IMR-90 (cell line): Measurements from ENCODE around the gene PTGS1. TPM values are rescaled to one million over a fixed set of nuclear protein-coding genes. Genes with fewer than 3 reads are reported as not detected.

ENCODE experiments used
- ATAC-seq: fragments of 200-7000 bp; cut with Tn5 transposase; 2 replicates; pipeline ENCODE4 v1.9.1; 2020; ENCODE audit warnings: low read depth, mild to moderate bottlenecking, moderate library complexity
- BruUV-seq: library from RNA; stranded (reverse); fragments of 400-500 nt; replicated peaks from 2 replicates; lab custom pipeline; 2021; lab: Mats Ljungman, UMichigan
- CTCF ChIA-PET: fragments of 300-600 bp; formaldehyde crosslinking; extraction: SDS; loops from one replicate; lab custom pipeline; 2021; ENCODE audit warnings: antibody characterized with exemption; lab: Yijun Ruan, JAX
- POLR2A ChIA-PET: fragments of 300-600 bp; sonication (Branson Sonifier 250); formaldehyde crosslinking; loops from one replicate; lab custom pipeline; 2022; ENCODE audit warnings: antibody characterized with exemption; ENCODE audit not compliant: unreplicated experiment; lab: Charles Lee
- DNase-seq: peaks from one replicate; pipeline ENCODE4 v3.0.0; 2013
- H2AFZ ChIP-seq: replicated peaks from 2 replicates; pipeline ENCODE3; 2013; ENCODE audit warnings: low read length, mild to moderate bottlenecking; ENCODE audit not compliant: poor library complexity
- H2AK5ac ChIP-seq: 2 replicates; pipeline ENCODE4 v1.6.1; 2013; ENCODE audit warnings: low read depth, low read length, inconsistent platforms
- H2AK9ac ChIP-seq: replicated peaks from 2 replicates; pipeline ENCODE3; 2013; ENCODE audit warnings: mild to moderate bottlenecking, low read depth, low read length, moderate library complexity; ENCODE audit not compliant: poor library complexity
- H2BK120ac ChIP-seq: 2 replicates; pipeline ENCODE4 v1.6.1; 2013; ENCODE audit warnings: low read depth, low read length, inconsistent platforms
- H2BK15ac ChIP-seq: 3 replicates; pipeline ENCODE4 v1.6.1; 2013; ENCODE audit warnings: low read depth, low read length, inconsistent platforms
- H2BK20ac ChIP-seq: 2 replicates; pipeline ENCODE4 v1.6.1; 2013; ENCODE audit warnings: low read depth, mild to moderate bottlenecking, inconsistent platforms, low read length, moderate library complexity
- H2BK5ac ChIP-seq: 2 replicates; pipeline ENCODE4 v1.6.1; 2013; ENCODE audit warnings: mild to moderate bottlenecking, low read depth, low read length, inconsistent platforms; ENCODE audit not compliant: poor library complexity, severe bottlenecking
- H3K14ac ChIP-seq: replicated peaks from 2 replicates; pipeline ENCODE4 v1.6.1; 2013; ENCODE audit warnings: low read depth, low read length, inconsistent platforms
- H3K18ac ChIP-seq: 2 replicates; pipeline ENCODE4 v1.6.1; 2013; ENCODE audit warnings: low read depth, low read length, control low read depth
- H3K23ac ChIP-seq: 2 replicates; pipeline ENCODE4 v1.6.1; 2013; ENCODE audit warnings: low read depth, low read length, inconsistent platforms
- H3K27ac ChIP-seq: 2 replicates; pipeline ENCODE4 v1.5.1; 2013; ENCODE audit warnings: mild to moderate bottlenecking, control low read depth, low read length; ENCODE audit not compliant: insufficient read depth
- H3K27me3 ChIP-seq: 2 replicates; pipeline ENCODE4 v1.6.1; 2013; ENCODE audit warnings: low read length; ENCODE audit not compliant: control insufficient read depth, insufficient read depth
- H3K36me3 ChIP-seq: 2 replicates; pipeline ENCODE4 v1.6.1; 2013; ENCODE audit warnings: low read length, mixed read lengths; ENCODE audit not compliant: control insufficient read depth, insufficient read depth
- H3K4ac ChIP-seq: 2 replicates; pipeline ENCODE4 v1.6.1; 2013; ENCODE audit warnings: low read depth, low read length, inconsistent platforms
- H3K4me1 ChIP-seq: 2 replicates; pipeline ENCODE4 v1.6.1; 2013; ENCODE audit warnings: low read length, mixed read lengths; ENCODE audit not compliant: control insufficient read depth, insufficient read depth
- H3K4me2 ChIP-seq: 2 replicates; pipeline ENCODE4 v1.6.1; 2013; ENCODE audit warnings: low read depth, mild to moderate bottlenecking, control low read depth, low read length, moderate library complexity
- H3K4me3 ChIP-seq: 2 replicates; pipeline ENCODE4 v1.5.1; 2013; ENCODE audit warnings: low read depth, mild to moderate bottlenecking, control low read depth, low read length, moderate library complexity; ENCODE audit not compliant: insufficient read depth
- H3K56ac ChIP-seq: 2 replicates; pipeline ENCODE4 v1.6.1; 2013; ENCODE audit warnings: low read length, inconsistent platforms; ENCODE audit not compliant: insufficient read depth; ENCODE audit errors: extremely low read depth
- H3K79me1 ChIP-seq, 2 experiments: 2 replicates each; pipeline ENCODE4 v1.6.1; 2013; ENCODE audit warnings: low read length in 2 of 2, inconsistent platforms in 1 of 2, low read depth in 1 of 2
- H3K9ac ChIP-seq: 2 replicates; pipeline ENCODE4 v1.6.1; 2013; ENCODE audit warnings: low read depth, low read length, control low read depth
- H3K9me1 ChIP-seq: 2 replicates; pipeline ENCODE4 v1.6.1; 2013; ENCODE audit warnings: low read length, inconsistent platforms; ENCODE audit not compliant: insufficient read depth
- H3K9me3 ChIP-seq: 2 replicates; pipeline ENCODE4 v1.6.1; 2013; ENCODE audit warnings: low read length; ENCODE audit not compliant: control insufficient read depth, insufficient read depth
- H4K20me1 ChIP-seq: 2 replicates; pipeline ENCODE4 v1.6.1; 2013; ENCODE audit warnings: low read length, inconsistent platforms; ENCODE audit not compliant: insufficient read depth
- H4K5ac ChIP-seq: 2 replicates; pipeline ENCODE4 v1.6.1; 2013; ENCODE audit warnings: mild to moderate bottlenecking, low read depth, low read length, control low read depth
- H4K8ac ChIP-seq, 2 experiments: 2 replicates each; pipeline ENCODE4 v1.6.1; 2013; ENCODE audit warnings: low read depth in 2 of 2, low read length in 2 of 2, control low read depth in 1 of 2, inconsistent platforms in 1 of 2
- H4K91ac ChIP-seq: 2 replicates; pipeline ENCODE4 v1.6.1; 2013; ENCODE audit warnings: low read depth, low read length, inconsistent platforms; ENCODE audit not compliant: insufficient read depth
- CEBPB ChIP-seq: IDR thresholded peaks from 2 replicates; pipeline ENCODE4 v1.6.1; 2012; ENCODE audit warnings: low read depth, low read length, improper control_type of control experiment
- MAFK ChIP-seq: IDR thresholded peaks from 2 replicates; pipeline ENCODE4 v1.6.1; 2012; ENCODE audit warnings: low read depth, low read length, improper control_type of control experiment
- WGBS, 2 experiments: methylation state at CpG; one replicate each; pipeline versions ENCODE4 v1.1.5 to v1.1.7; 2013; ENCODE audit warnings: missing lambda C conversion rate in 2 of 2; ENCODE audit not compliant: insufficient read length in 1 of 2; ENCODE audit errors: extremely low coverage in 2 of 2; 5-methylcytosine and 5-hydroxymethylcytosine counted together
- dilution Hi-C: fragments of 300-500 bp; cut with HindIII; formaldehyde crosslinking; loops from one replicate; pipeline ENCODE4 v1.14.3; 2018; ENCODE audit warnings: low sequenced_read_pairs; ENCODE audit not compliant: unreplicated experiment
- in situ Hi-C: fragments of 300-500 bp; cut with MboI; formaldehyde crosslinking; loops from 3 replicates; pipeline ENCODE4 v1.14.3; 2019; ENCODE audit warnings: low sequenced_read_pairs, inconsistent platforms, mixed read lengths
- intact Hi-C: fragments of 100-400 bp; cut with micrococcal nuclease; formaldehyde crosslinking; loops from 2 replicates; pipeline ENCODE4 v1.10.0; 2022
- microRNA-seq, 2 experiments: library from miRNA; stranded (forward) in 1 of 2; unstranded in 1 of 2; fragments of 10-50 nt in 1 of 2; fragments of <30 nt in 1 of 2; gene quantifications in 1 of 2; microRNA quantifications in 1 of 2; one replicate each; pipeline versions ENCODE3 to v1.1.0; 2013 to 2020; ENCODE audit not compliant: insufficient read depth in 1 of 2, insufficient read length in 1 of 2, unreplicated experiment in 1 of 2
- polyA plus RNA-seq, 3 experiments: library from polyadenylated mRNA; depleted of rRNA; stranded (reverse); fragments of >200 nt; gene quantifications; 2 replicates each; pipeline ENCODE4 v1.2.3, GENCODE V29; 2012; ENCODE audit warnings: low replicate concordance in 1 of 3
- small RNA-seq, 5 experiments: library from RNA; depleted of rRNA; stranded (forward); fragments of <200 nt; gene quantifications; one replicate each; pipeline ENCODE3, GENCODE V24; 2012
- total RNA-seq: library from RNA; depleted of rRNA; stranded (reverse); fragments of >200 nt; gene quantifications from 2 replicates; pipeline ENCODE4 v1.2.3, GENCODE V29; 2012; rRNA removed
- TF ChIP-seq, protein P1 (sequence below): fragments of 150-350 bp; IDR thresholded peaks from 2 replicates; pipeline ENCODE4 v1.6.1; 2016; ENCODE audit warnings: low read depth, mild to moderate bottlenecking, low read length, moderate library complexity, borderline replicate concordance

PTGS1 gene
- total and polyA plus RNA-seq, 2 of the 4 experiments (the other 2 are of a cell fraction), result 24.7 to 38.3 TPM

DNA sequence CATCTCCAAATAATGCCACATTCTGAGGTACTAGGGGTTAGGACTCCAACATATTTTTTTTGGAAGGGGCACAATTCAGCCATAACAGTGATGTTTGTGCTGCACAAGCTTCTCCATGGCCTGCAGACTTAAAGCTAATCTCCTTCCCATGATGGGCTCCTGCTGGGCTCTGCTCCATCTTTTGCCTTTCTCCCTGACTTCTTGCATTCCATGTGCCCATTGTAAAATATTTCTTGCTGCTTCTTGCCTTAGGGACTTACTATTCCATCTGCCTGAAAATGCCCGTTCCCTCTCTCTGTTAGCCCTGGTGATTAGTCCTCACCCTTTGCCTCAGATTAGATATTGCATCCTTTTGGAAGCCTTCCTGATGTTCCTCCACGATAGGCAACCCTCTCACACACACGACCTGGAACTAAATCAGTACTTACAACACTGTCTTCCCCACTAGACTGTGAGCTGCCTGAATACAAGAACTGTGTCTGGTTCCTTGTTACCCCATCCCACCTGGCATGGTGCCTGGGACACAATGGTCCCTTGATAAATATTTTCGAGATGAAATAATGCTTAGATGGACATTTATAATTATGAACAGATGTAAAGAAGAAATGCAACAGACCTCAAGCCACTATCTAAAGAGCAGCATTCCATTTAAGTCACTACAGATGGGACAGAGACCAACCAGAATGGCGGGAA, 73.4 kb downstream of the PTGS1 start:
- dilution Hi-C loops, result no loop called here
- ATAC-seq, result peak; percentile 13; the same call in 1 of the 2 replicates
- 0 out of 2 replicates have a peak, but pooled peaks have one; percentile 22 for TF ChIP-seq CEBPB
- peak; percentile 25; the same call in 1 of the 2 replicates for TF ChIP-seq MAFK
- TF ChIP-seq, protein P1, sequence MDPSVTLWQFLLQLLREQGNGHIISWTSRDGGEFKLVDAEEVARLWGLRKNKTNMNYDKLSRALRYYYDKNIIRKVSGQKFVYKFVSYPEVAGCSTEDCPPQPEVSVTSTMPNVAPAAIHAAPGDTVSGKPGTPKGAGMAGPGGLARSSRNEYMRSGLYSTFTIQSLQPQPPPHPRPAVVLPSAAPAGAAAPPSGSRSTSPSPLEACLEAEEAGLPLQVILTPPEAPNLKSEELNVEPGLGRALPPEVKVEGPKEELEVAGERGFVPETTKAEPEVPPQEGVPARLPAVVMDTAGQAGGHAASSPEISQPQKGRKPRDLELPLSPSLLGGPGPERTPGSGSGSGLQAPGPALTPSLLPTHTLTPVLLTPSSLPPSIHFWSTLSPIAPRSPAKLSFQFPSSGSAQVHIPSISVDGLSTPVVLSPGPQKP, result no peak

More for the DNA sequence above, 73.4 kb downstream of the PTGS1 start:
- Histone ChIP-seq H3K9me1 (peaks cover 18% of the 10 kb centered on the region), H3K9ac (no peak overlapping the region), H3K4me2 (no peak overlapping the region), H2AK9ac (peak overlapping the region; percentile 48), H3K36me3 (no peaks in the 10 kb centered on the region), H4K8ac (peak overlapping the region; percentile 43 to 86), H3K27me3 (no peaks in the 10 kb centered on the region), H2BK5ac (peak overlapping the region; percentile 94), H3K79me1 (no peaks in the 10 kb centered on the region), H4K91ac (peak overlapping the region; percentile 89), H3K4ac (peak overlapping the region; percentile 93), H3K4me1 (peaks cover 16% of the 10 kb centered on the region), H3K9me3 (peaks cover 6% of the 10 kb centered on the region), H2BK120ac (peak overlapping the region; percentile 95), H3K56ac (peak overlapping the region; percentile 70), H2BK20ac (peak overlapping the region; percentile 97), H3K4me3 (no peak overlapping the region), H3K23ac (peak overlapping the region; percentile 11), H3K18ac (peak overlapping the region; percentile 68), H3K14ac (peak overlapping the region; percentile 84), H2AK5ac (peak overlapping the region; percentile 68), H4K20me1 (no peaks in the 10 kb centered on the region), H4K5ac (peak overlapping the region; percentile 18), H3K27ac (peak overlapping the region; percentile 89), H2BK15ac (peak overlapping the region; percentile 84), H2AFZ (peak overlapping the region; percentile 25)
- 90% methylated on average over 1 of the region's 5 CpGs; no CpG with 5 or more reads in 1 of the 2 experiments for WGBS, 2 experiments
- intact Hi-C loops (no loop called here), in situ Hi-C loops (loop anchor here (5.0 kb wide), 1 partner anchor 37 kb away; no protein-coding TSS in a partner anchor)
- peak; percentile 84 for DNase-seq
- ChIA-PET POLR2A (no interaction called here), CTCF (no interaction called here)
- no TSS peak for BruUV-seq

Small RNA genes lying within 50 kb of the gene (microRNA-seq; reads per million reads assigned to microRNA genes)
- gene AL162424.1 (ENCODE audit: insufficient read depth, insufficient read length), result not detected

Small RNA genes lying within 50 kb of the gene (small RNA-seq; reads per million reads assigned to genes)
- 0 reads per million in 5 experiments for gene AL162424.1

Other genes with a start within 250 kb of the PTGS1 start
- 45.2 and 80.8 TPM in 2 replicates for gene NDUFA8, start 211.2 kb upstream of the PTGS1 start, total RNA-seq
- gene NDUFA8, start 211.2 kb upstream of the PTGS1 start, polyA plus RNA-seq (2012; rRNA removed), result 98.1 and 103 TPM in 2 replicates
- not detected in 2 replicates for gene MORN5, start 211.1 kb upstream of the PTGS1 start, total RNA-seq
- gene MORN5, start 211.1 kb upstream of the PTGS1 start, polyA plus RNA-seq (2012; rRNA removed), result not detected in 2 replicates
- gene LHX6, start 142.1 kb upstream of the PTGS1 start, total RNA-seq, result under 0.01 TPM in 2 replicates
- gene LHX6, start 142.1 kb upstream of the PTGS1 start, polyA plus RNA-seq (2012; rRNA removed), result 0.05 and 0.17 TPM in 2 replicates
- gene RBM18, start 106.2 kb upstream of the PTGS1 start, total RNA-seq, result 8.1 and 8.4 TPM in 2 replicates
- gene RBM18, start 106.2 kb upstream of the PTGS1 start, polyA plus RNA-seq (2012; rRNA removed), result 13.8 and 15.6 TPM in 2 replicates
- gene MRRF, start 106.1 kb upstream of the PTGS1 start, total RNA-seq, result 35.8 and 38.0 TPM in 2 replicates
- 27.1 and 32.1 TPM in 2 replicates for gene MRRF, start 106.1 kb upstream of the PTGS1 start, polyA plus RNA-seq (2012; rRNA removed)
- not detected in 2 replicates for gene OR1J1, start 106.9 kb downstream of the PTGS1 start, total RNA-seq
- gene OR1J1, start 106.9 kb downstream of the PTGS1 start, polyA plus RNA-seq (2012; rRNA removed), result not detected in 2 replicates
- not detected in 2 replicates for gene OR1J2, start 139.8 kb downstream of the PTGS1 start, total RNA-seq
- not detected in 2 replicates for gene OR1J2, start 139.8 kb downstream of the PTGS1 start, polyA plus RNA-seq (2012; rRNA removed)
- not detected in 2 replicates for gene OR1J4, start 148.1 kb downstream of the PTGS1 start, total RNA-seq
- gene OR1J4, start 148.1 kb downstream of the PTGS1 start, polyA plus RNA-seq (2012; rRNA removed), result not detected in 2 replicates
- not detected in 2 replicates for gene OR1N1, start 156.3 kb downstream of the PTGS1 start, total RNA-seq
- not detected in 2 replicates for gene OR1N1, start 156.3 kb downstream of the PTGS1 start, polyA plus RNA-seq (2012; rRNA removed)
- gene OR1N2, start 182.1 kb downstream of the PTGS1 start, total RNA-seq, result not detected in 2 replicates
- gene OR1N2, start 182.1 kb downstream of the PTGS1 start, polyA plus RNA-seq (2012; rRNA removed), result not detected in 2 replicates
- gene OR1L8, start 212.4 kb downstream of the PTGS1 start, total RNA-seq, result not detected in 2 replicates
- not detected in 2 replicates for gene OR1L8, start 212.4 kb downstream of the PTGS1 start, polyA plus RNA-seq (2012; rRNA removed)
- gene OR1Q1, start 243.7 kb downstream of the PTGS1 start, total RNA-seq, result not detected in 2 replicates
- gene OR1Q1, start 243.7 kb downstream of the PTGS1 start, polyA plus RNA-seq (2012; rRNA removed), result not detected in 2 replicates